ENCODE measurements around the gene STAT6.

GRCh38 chr12:57127726-57128518 lies 16.8 kb upstream of the STAT6 start, which contains the start of gene LRP1:
- TF ChIP-seq CTCF (IDR thresholded peaks at IDR 0.05) (no peak), EZH2 (IDR thresholded peaks at IDR 0.05) (no peak)

All from neural progenitor cell (in vitro differentiated cells).